Measurements from ENCODE around the gene SRRT.

Gene SRRT

GRCh38 chr7:100893318-100893895, 18.5 kb downstream of the SRRT start:
- peaks cover 10% of the 10 kb centered on the region for H3K36me3 ChIP-seq (ENCODE audit: control insufficient read depth, low read length)
- H3K27me3 ChIP-seq (ENCODE audit: control insufficient read depth, low read length), result peaks cover 56% of the 10 kb centered on the region
- H3K4me1 ChIP-seq (ENCODE audit: control insufficient read depth, low read length), result peaks cover 37% of the 10 kb centered on the region
- H3K9me3 ChIP-seq (ENCODE audit: control insufficient read depth, insufficient read depth, low read length), result no peaks in the 10 kb centered on the region
- TF ChIP-seq EZH2phosphoT487 (IDR thresholded peaks at IDR 0.05; ENCODE audit: borderline replicate concordance, low read length) (no peak), CTCF (IDR thresholded peaks at IDR 0.05; ENCODE audit: low read depth, low read length, poor library complexity, severe bottlenecking) (no peak)
- H3F3A ChIP-seq (ENCODE audit: control insufficient read depth, insufficient read depth), result peaks cover 7% of the 10 kb centered on the region
- H3K79me2 ChIP-seq (ENCODE audit: control insufficient read depth, low read length), result peaks cover 11% of the 10 kb centered on the region
- no peak overlapping the region for H3K4me2 ChIP-seq (ENCODE audit: low read length)
- H3K4me3 ChIP-seq (ENCODE audit: low read length), result no peak overlapping the region
- H3K27ac ChIP-seq (ENCODE audit: low read depth, low read length), result no peak overlapping the region
- no peaks in the 10 kb centered on the region for H4K20me1 ChIP-seq (ENCODE audit: control insufficient read depth, insufficient read depth, low read depth, low read length)
- H3K9me2 ChIP-seq (replicated peaks; ENCODE audit: control insufficient read depth, low read length), result no peaks in the 10 kb centered on the region

- Histone ChIP-seq H3K27me3 (ENCODE audit: control insufficient read depth, low read length) (peaks cover 56% of the 10 kb centered on the region), H3K4me2 (ENCODE audit: low read length) (no peak overlapping the region), H3F3A (ENCODE audit: control insufficient read depth, insufficient read depth) (peaks cover 4% of the 10 kb centered on the region; the same call in 1 of the 2 replicates), H3K9me3 (ENCODE audit: control insufficient read depth, insufficient read depth, low read length) (no peaks in the 10 kb centered on the region), H4K20me1 (ENCODE audit: control insufficient read depth, insufficient read depth, low read depth, low read length) (no peaks in the 10 kb centered on the region), H3K4me3 (ENCODE audit: low read length) (no peak overlapping the region), H3K27ac (ENCODE audit: low read depth, low read length) (no peak overlapping the region), H3K79me2 (ENCODE audit: control insufficient read depth, low read length) (peaks cover 4% of the 10 kb centered on the region), H3K9me2 (replicated peaks; ENCODE audit: control insufficient read depth, low read length) (no peaks in the 10 kb centered on the region), H3K36me3 (ENCODE audit: control insufficient read depth, low read length) (peaks cover 3% of the 10 kb centered on the region), H3K4me1 (ENCODE audit: control insufficient read depth, low read length) (peaks cover 30% of the 10 kb centered on the region)
- TF ChIP-seq EZH2phosphoT487 (IDR thresholded peaks at IDR 0.05; ENCODE audit: borderline replicate concordance, low read length), result no peak
- TF ChIP-seq CTCF (IDR thresholded peaks at IDR 0.05; ENCODE audit: low read depth, low read length, poor library complexity, severe bottlenecking), result no peak
Observed at GRCh38 chr7:100893910-100894721, 19.2 kb downstream of the SRRT start.

- TF ChIP-seq EZH2phosphoT487 (IDR thresholded peaks at IDR 0.05; ENCODE audit: borderline replicate concordance, low read length), result peak; percentile 97; the same call in 1 of the 2 replicates
- TF ChIP-seq CTCF (IDR thresholded peaks at IDR 0.05; ENCODE audit: low read depth, low read length, poor library complexity, severe bottlenecking), result peak; percentile 97
- H3K27ac ChIP-seq (ENCODE audit: low read depth, low read length), result no peak overlapping the region
- peaks cover 25% of the 10 kb centered on the region for H3K4me1 ChIP-seq (ENCODE audit: control insufficient read depth, low read length)
- H3K9me2 ChIP-seq (replicated peaks; ENCODE audit: control insufficient read depth, low read length), result no peaks in the 10 kb centered on the region
- peak overlapping the region; percentile 54 for H3K4me2 ChIP-seq (ENCODE audit: low read length)
- H4K20me1 ChIP-seq (ENCODE audit: control insufficient read depth, insufficient read depth, low read depth, low read length), result no peaks in the 10 kb centered on the region
- H3K4me3 ChIP-seq (ENCODE audit: low read length), result peak overlapping the region; percentile 21
- H3K9me3 ChIP-seq (ENCODE audit: control insufficient read depth, insufficient read depth, low read length), result no peaks in the 10 kb centered on the region
- H3K36me3 ChIP-seq (ENCODE audit: control insufficient read depth, low read length), result no peaks in the 10 kb centered on the region
- peaks cover 4% of the 10 kb centered on the region; the same call in 1 of the 2 replicates for H3F3A ChIP-seq (ENCODE audit: control insufficient read depth, insufficient read depth)
- H3K27me3 ChIP-seq (ENCODE audit: control insufficient read depth, low read length), result peaks cover 56% of the 10 kb centered on the region
- H3K79me2 ChIP-seq (ENCODE audit: control insufficient read depth, low read length), result no peaks in the 10 kb centered on the region
Observed at GRCh38 chr7:100894860-100895700, 20.2 kb downstream of the SRRT start.
